Esophagus (tissue), 2 donors: ENCODE data around the gene PKM. TPM values are rescaled to one million over a fixed set of nuclear protein-coding genes. Genes with fewer than 3 reads are reported as not detected.
"Not testable (repeated sequence)": the region's sequence is repeated elsewhere in the genome, so short reads cannot be mapped to it uniquely, and the experiment has no call there.

Experiments
- H3K27ac ChIP-seq, 2 donors: one replicate each; pipeline ENCODE4 v1.5.1; 2013; ENCODE audit warnings: low read depth in 2 of 2, mild to moderate bottlenecking in 2 of 2, inconsistent platforms in 1 of 2, low read length in 1 of 2, moderate library complexity in 1 of 2
- H3K27me3 ChIP-seq, 2 donors: one replicate each; pipeline ENCODE4 v1.6.1; 2013; ENCODE audit warnings: low read length in 2 of 2, control low read depth in 1 of 2, mild to moderate bottlenecking in 1 of 2; ENCODE audit not compliant: insufficient read depth in 2 of 2, control insufficient read depth in 1 of 2
- H3K36me3 ChIP-seq, 2 donors: one replicate each; pipeline ENCODE4 v1.6.1; 2013; ENCODE audit warnings: low read length in 1 of 2; ENCODE audit not compliant: control insufficient read depth in 2 of 2, insufficient read depth in 2 of 2
- H3K4me1 ChIP-seq, 2 donors: one replicate each; pipeline ENCODE4 v1.6.1; 2013; ENCODE audit warnings: low read length in 1 of 2; ENCODE audit not compliant: control insufficient read depth in 2 of 2, insufficient read depth in 2 of 2
- H3K4me3 ChIP-seq, 2 donors: one replicate each; pipeline ENCODE4 v1.5.1; 2013; ENCODE audit warnings: low read length in 2 of 2, mild to moderate bottlenecking in 2 of 2, low read depth in 1 of 2, moderate library complexity in 1 of 2
- H3K9me3 ChIP-seq, 2 donors: one replicate each; pipeline ENCODE4 v1.6.1; 2013; ENCODE audit warnings: mild to moderate bottlenecking in 2 of 2, low read depth in 1 of 2, low read length in 1 of 2, moderate library complexity in 1 of 2; ENCODE audit not compliant: control insufficient read depth in 2 of 2, insufficient read depth in 1 of 2
- WGBS, 2 donors: extraction: QIAGEN DNeasy Blood & Tissue Kit; methylation state at CpG; one replicate each; pipeline ENCODE4 v1.1.7; 2013; 5-methylcytosine and 5-hydroxymethylcytosine counted together
- polyA plus RNA-seq, 2 donors: library from polyadenylated mRNA; stranded (reverse); fragments of 200-250 nt; gene quantifications; one replicate each; pipeline ENCODE4 v1.2.3, GENCODE V29; 2013
- donor health status: healthy with polysubstance abuse.
- donor health status: Bipolar disorder and iron deficiency.

Gene PKM
- polyA plus RNA-seq, 2 donors, result 235 to 528 TPM

DNA sequence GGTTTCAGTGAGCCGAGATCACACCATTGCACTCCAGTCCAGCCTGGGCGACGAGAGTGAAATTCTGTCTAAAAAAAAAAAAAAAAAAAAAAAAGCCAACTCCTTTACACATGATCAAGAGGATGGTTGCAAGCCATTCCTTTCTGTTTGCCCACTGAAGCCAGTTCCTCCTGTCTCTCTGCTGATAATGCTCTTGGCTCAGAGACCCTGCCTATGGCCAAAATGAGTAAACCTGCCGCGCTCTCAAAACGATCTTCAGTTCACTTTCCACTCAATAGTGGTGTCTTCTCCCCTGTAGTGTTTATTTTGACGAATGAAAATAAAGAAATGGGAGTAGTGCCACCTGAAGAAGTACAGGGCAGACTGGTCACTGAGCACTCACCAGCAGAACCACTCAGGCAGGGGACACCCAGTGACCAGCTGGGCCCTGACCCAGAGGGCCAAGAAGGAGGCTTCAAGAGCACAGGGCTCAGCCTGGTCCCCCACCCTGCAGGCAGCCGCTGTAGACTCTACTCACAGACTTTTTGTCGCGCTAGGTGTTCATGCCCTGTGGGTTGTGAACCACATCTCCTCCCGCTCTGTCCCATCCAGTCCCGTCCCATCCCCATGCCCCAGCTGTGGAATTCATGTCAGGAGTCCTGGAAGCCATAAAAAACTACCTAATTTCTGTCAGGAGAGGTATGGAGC, 57.0 kb downstream of the PKM start:
- no peak overlapping the region for H3K4me3 ChIP-seq
- WGBS, 2 donors, result 85 to 87% methylated on average over 12 of the region's 12 CpGs
- no peaks in the 10 kb centered on the region for H3K27me3 ChIP-seq

DNA sequence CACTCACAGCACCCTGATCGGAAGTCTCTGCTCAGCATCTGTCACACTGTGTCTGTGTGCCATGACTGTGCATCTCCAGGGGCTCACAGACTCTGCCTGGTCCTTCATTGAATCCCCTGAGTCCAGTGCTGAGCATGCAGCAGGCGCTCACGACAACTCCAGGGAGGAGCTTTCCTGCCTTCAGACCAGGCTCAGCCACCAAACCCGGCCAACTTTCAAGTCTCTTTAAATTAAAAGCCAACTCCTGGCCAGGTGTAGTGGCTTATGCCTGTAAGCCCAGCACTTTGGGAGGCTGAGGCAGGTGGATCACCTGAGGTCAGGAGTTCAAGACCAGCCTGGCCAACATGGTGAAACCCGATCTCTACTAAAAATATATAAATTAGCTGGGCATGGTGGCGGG, 57.6 kb downstream of the PKM start:
- 92 to 95% methylated on average over 6 of the region's 6 CpGs for WGBS, 2 donors
- Histone ChIP-seq H3K4me1 (peaks cover 2 to 5% of the 10 kb centered on the region in 2 donors), H3K4me3 (no peak overlapping the region), H3K36me3 (no peaks in the 10 kb centered on the region), H3K27ac (no peak overlapping the region), H3K27me3 (no peaks in the 10 kb centered on the region), H3K9me3 (no peaks in the 10 kb centered on the region)

More for the DNA sequence above, 57.0 kb downstream of the PKM start:
- no peak overlapping the region for H3K27ac ChIP-seq
- H3K4me1 ChIP-seq, result peaks cover 2 to 3% of the 10 kb centered on the region in 2 donors
- H3K9me3 ChIP-seq, result no peaks in the 10 kb centered on the region
- no peaks in the 10 kb centered on the region for H3K36me3 ChIP-seq

DNA sequence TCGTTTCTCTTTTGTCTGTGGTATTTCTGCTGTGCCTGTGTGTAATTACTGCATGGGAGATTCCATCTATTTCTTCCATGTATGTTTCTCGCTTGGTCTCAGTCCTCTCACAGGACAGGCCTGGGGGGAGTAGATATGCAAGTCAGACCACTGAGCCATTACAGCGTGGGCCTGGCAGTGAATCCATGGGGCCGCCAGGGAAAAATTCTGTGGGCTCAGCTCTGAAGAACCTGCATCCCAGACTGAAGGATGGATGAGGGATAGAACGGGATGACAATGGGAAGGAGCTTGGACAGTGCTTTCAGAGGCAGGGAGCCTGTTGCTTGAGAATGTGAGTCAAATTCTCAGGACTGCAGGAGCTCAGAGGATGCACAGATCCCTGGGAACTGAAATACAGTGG, 58.2 kb downstream of the PKM start:
- H3K9me3 ChIP-seq, result no peaks in the 10 kb centered on the region
- peaks cover 0 to 3% of the 10 kb centered on the region in 2 donors for H3K4me1 ChIP-seq
- H3K36me3 ChIP-seq, result no peaks in the 10 kb centered on the region
- WGBS, 2 donors, result 85 to 87% methylated on average over 5 of the region's 5 CpGs
- H3K27me3 ChIP-seq, result no peaks in the 10 kb centered on the region
- H3K27ac ChIP-seq, result no peak overlapping the region
- no peak overlapping the region for H3K4me3 ChIP-seq

DNA sequence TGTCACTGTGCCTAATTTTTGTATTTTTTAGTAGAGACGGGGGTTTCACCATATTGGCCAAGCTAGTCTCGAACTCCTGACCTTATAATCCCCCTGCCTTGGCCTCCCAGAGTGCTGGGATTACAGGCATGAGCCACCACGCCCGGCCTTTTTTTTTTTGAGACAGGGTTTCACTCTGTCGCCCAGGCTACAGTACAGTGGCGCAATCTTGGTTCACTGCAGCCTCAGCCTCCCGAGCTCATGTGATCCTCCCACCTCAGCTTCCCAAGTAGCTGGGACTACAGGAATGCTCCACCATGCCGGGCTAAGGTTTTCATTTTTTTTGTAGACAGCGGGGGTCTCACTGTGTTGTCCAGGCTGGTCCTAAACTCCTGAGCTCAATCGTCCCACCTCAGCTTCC, 59.0 kb downstream of the PKM start:
- H3K4me1 ChIP-seq, H3K36me3 ChIP-seq, H3K9me3 ChIP-seq, H3K27me3 ChIP-seq, H3K4me3 ChIP-seq, H3K27ac ChIP-seq: not testable (repeated sequence)
- WGBS, 2 donors, result 81 to 86% methylated on average over 10 of the region's 10 CpGs

DNA sequence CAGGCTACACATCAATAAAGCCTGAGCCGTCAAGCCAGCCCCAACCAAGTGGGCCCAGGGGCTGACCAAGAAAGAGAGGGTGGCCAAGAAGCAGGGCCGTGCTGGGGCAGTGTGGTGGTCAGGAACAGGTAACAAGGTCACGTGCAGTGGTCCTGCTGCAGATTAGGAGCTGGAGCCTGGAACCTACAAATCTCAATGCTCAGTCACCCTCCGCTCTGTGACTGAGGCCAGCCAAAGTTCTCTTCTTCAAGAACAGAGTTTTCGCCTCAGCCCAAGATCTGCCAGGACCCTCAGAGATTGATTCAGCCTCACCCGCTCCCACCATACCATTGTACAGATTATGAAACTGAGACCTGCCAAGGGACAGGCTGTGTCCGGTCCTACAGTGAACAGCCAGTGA, 60.3 kb downstream of the PKM start:
- Histone ChIP-seq H3K27ac (no peak overlapping the region), H3K9me3 (no peaks in the 10 kb centered on the region)
- WGBS, 2 donors, result 88 to 93% methylated on average over 7 of the region's 7 CpGs

DNA sequence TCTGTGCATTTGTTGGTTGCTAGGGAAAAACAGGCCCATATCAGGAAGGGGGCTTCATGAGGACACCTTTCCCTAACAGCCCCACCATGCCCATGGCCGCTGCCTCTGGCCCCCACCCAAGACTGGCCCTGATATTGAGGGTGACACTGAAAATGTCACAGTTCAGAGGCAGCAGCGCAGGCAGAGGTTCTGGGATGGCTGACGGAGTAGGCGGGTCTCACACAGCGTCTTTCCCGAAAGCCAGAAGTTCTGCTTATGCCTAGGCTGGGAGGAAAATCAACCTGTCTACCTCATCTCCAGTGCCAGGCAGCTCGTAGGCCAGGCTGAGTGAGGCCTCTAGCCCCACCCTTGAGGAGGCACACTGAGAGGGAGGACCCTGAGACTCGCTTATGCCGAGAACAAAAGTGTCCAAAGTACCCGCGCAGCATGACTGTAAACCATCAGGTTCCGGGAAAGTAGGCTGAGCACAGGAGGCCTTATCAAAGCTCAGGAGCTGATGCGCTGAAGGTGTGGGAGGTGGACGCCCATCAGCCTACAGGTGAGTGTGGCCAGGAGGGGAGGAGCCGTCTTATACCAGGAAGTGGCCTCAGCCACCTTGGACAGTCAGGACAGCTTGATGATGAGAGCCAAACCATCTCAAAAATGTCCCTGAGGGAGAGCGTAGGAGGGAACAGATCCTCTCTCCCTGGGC, 60.9 kb downstream of the PKM start:
- H3K36me3 ChIP-seq, result no peaks in the 10 kb centered on the region
- 82 to 92% methylated on average over 16 of the region's 16 CpGs for WGBS, 2 donors
- no peak overlapping the region for H3K27ac ChIP-seq
- no peaks in the 10 kb centered on the region for H3K9me3 ChIP-seq
- no peak overlapping the region for H3K4me3 ChIP-seq
- H3K27me3 ChIP-seq, result no peaks in the 10 kb centered on the region
- H3K4me1 ChIP-seq, result peaks cover 0 to 3% of the 10 kb centered on the region in 2 donors

More for the DNA sequence above, 60.3 kb downstream of the PKM start:
- Histone ChIP-seq H3K36me3 (no peaks in the 10 kb centered on the region), H3K27me3 (no peaks in the 10 kb centered on the region), H3K4me1 (peaks cover 0 to 3% of the 10 kb centered on the region in 2 donors), H3K4me3 (no peak overlapping the region)

DNA sequence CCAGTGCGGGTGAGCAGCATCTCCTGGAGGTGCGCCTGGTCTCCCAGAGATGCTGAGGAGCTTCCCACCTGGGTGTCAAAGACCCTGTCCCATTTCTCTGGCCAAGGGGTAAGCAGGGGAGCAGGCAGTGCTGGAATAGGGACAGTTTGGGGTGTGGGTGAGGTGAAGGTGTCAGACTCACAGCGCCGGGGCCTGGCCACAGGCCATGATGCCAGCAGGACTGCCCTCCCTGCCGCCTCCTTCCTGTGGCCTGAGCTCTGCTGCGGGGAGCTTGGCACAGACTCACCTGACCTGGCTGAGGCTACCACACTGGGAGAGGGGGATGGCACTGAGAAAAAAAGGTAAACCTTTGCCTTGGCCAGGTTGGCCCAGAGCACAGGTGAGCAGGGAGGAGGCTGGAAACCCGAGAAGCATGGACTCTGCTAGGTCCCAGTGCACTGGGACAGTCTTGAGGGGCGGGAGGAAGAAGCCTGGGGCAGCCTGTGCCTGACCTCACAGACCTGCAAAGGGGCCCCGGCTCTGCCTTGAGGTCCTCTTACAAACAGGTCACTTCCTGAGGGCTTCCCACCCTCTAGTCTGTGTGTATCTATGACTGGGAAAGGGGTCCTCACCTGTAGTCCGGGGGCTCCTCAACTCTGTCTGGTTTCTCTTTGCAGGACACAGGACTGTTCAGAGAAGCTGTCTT, 61.6 kb downstream of the PKM start:
- H3K36me3 ChIP-seq, result no peaks in the 10 kb centered on the region
- H3K4me1 ChIP-seq, result peaks cover 0 to 3% of the 10 kb centered on the region in 2 donors
- no peaks in the 10 kb centered on the region for H3K27me3 ChIP-seq
- WGBS, 2 donors, result 76 to 77% methylated on average over 10 of the region's 10 CpGs
- no peak overlapping the region for H3K4me3 ChIP-seq
- no peaks in the 10 kb centered on the region for H3K9me3 ChIP-seq
- H3K27ac ChIP-seq, result no peak overlapping the region

DNA sequence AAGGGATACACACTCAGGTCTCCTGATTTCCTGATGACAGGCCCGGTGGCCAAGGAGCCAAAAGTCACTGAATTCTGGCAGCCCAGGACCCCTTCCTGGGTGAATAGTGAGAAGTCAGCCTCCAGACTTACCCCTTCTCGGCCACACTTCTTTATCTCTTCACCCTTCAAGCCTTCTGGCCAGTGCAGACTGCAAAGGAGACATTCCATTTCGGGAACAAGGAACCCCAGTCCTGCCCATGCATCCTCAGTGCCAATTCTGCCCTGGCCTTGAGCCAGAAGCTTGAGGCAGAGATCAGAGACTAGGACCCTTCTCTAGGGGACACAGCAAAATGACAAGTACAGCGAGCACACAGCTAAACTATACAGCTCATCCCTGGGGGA, 62.2 kb downstream of the PKM start:
- no peaks in the 10 kb centered on the region for H3K36me3 ChIP-seq
- H3K9me3 ChIP-seq, result no peaks in the 10 kb centered on the region
- peaks cover 0 to 3% of the 10 kb centered on the region in 2 donors for H3K4me1 ChIP-seq
- no peaks in the 10 kb centered on the region for H3K27me3 ChIP-seq
- no peak overlapping the region for H3K4me3 ChIP-seq
- H3K27ac ChIP-seq, result no peak overlapping the region
- WGBS, 2 donors, result 70 to 71% methylated on average over 4 of the region's 4 CpGs

DNA sequence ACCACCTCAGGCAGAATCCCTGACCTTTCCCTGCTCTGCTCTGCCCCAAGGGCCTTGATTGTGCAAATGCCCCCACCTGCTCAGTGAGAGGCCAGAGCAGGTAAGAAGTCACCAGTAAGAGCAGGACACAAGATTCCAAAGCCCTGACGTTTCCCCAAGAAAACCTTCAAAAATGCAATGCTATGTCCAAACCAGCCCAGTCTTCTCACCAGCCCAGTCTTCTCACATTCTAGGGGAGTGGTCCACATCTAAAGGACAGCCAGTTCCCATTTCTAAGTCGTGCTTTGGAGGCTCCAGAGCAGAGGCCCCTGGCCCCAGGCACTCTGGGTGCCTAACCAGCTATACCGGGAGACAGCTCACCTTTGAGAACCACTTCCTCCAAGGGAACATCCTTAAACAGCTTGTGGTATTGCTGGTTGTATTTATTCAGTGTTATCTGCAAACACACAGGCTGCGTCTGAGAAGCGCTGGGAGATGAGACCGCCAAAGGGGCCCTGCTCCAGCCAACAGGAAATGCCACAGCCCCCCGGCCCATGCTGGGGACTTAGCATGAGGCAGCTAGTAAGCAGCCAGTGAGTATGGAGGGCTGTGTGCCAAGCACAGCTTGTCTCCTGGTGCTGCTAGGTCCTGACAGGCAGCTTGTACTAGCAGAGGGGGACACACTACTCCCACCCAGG, 62.7 kb downstream of the PKM start:
- 58% methylated on average over 7 of the region's 7 CpGs for WGBS, 2 donors

More for the DNA sequence above, 62.7 kb downstream of the PKM start:
- peaks cover 0 to 3% of the 10 kb centered on the region in 2 donors for H3K4me1 ChIP-seq
- H3K36me3 ChIP-seq, result no peaks in the 10 kb centered on the region
- H3K4me3 ChIP-seq, result no peak overlapping the region
- no peak overlapping the region for H3K27ac ChIP-seq
- H3K27me3 ChIP-seq, result no peaks in the 10 kb centered on the region
- H3K9me3 ChIP-seq, result no peaks in the 10 kb centered on the region
